ENCODE data around the gene ST3GAL4. TPM values are rescaled to one million over a fixed set of nuclear protein-coding genes. Genes with fewer than 3 reads are reported as not detected.

The ST3GAL4 gene
- total RNA-seq, 4 donors from 2014 or later: 3.4 to 12.4 (median 9.6) TPM

- DNase-seq (no peak), ATAC-seq (no peak)
- Histone ChIP-seq H3K4me3 (no peak overlapping the region), H3K36me3 (peaks cover 0 to 1% of the 10 kb centered on the region in 2 donors), H3K27ac (peak overlapping the region; percentile 70 to 84 (median 82)), H3K9me3 (no peaks in the 10 kb centered on the region), H3K27me3 (no peaks in the 10 kb centered on the region), H3K4me1 (peaks cover 26 to 28% of the 10 kb centered on the region in 2 donors)
- intact Hi-C loops (cut with DNase I; ENCODE audit: low total_unique reads) (loop anchor here (10.0 kb wide), 1 partner anchor 675 kb away; no protein-coding TSS in a partner anchor), in situ Hi-C loops (cut with MboI; ENCODE audit: low sequenced_read_pairs in 4 of 4) (loop anchor here (10.0 to 25.0 kb wide), 3 partner anchors 155 to 168 kb away; no protein-coding TSS in a partner anchor)
- TF ChIP-seq CTCF (IDR thresholded peaks at IDR 0.05 in 4 of 5, conservative IDR thresholded peaks at IDR 0.05 in 1 of 5): no peak
Measured at GRCh38 chr11:126319374-126319740, 36.1 kb upstream of the ST3GAL4 start.

GRCh38 chr11:126322996-126323395, 32.5 kb upstream of the ST3GAL4 start:
- no peaks in the 10 kb centered on the region for H3K27me3 ChIP-seq
- peaks cover 16 to 20% of the 10 kb centered on the region in 2 donors for H3K4me1 ChIP-seq
- in situ Hi-C loops (cut with MboI; ENCODE audit: low sequenced_read_pairs in 4 of 4): loop anchor here in 1 of 4 donors (25.0 kb wide), 1 partner anchor 164 kb away; no protein-coding TSS in a partner anchor
- no peak for ATAC-seq
- no peak overlapping the region for H3K4me3 ChIP-seq
- no peaks in the 10 kb centered on the region for H3K9me3 ChIP-seq
- intact Hi-C loops (cut with DNase I; ENCODE audit: low total_unique reads): no loop called here
- no peaks in the 10 kb centered on the region for H3K36me3 ChIP-seq
- DNase-seq: no peak
- no peak overlapping the region for H3K27ac ChIP-seq
- TF ChIP-seq CTCF (IDR thresholded peaks at IDR 0.05 in 4 of 5, conservative IDR thresholded peaks at IDR 0.05 in 1 of 5) (no peak), POLR2A (IDR thresholded peaks at IDR 0.05) (no peak)

DNA sequence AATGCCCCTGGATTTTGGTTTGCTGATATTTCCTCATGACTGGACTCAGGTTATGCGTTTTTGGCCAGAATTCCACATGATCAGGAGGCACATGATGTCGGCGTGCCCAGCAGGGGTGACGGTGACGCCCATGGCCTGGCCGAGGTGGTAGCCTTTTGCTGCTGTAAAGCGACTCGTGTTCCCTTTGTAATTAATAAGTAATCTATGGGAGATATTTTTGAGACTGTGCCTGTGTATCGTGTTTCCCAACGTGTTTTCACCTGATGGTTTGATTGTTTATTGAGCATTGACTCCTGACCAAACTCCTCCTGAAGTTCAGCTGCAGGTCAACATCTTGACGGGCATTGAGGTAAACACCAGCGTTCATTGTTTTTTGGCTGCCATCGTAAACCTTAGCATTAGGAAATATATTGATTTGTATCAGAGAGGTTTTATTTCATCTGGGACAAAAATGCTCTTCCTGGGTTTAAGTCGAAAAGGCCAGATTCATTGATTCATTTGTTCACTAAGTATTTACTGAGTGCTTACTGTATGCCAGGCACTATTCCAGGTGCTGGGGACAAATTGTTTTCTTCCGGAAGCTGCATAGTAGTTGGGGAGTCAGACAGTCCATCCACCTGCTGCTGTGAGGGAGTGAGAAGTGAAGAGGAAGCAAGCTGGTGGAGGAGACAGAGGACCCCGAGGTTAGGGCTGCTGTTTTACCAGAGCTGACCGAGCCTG, 28.0 kb upstream of the ST3GAL4 start:
- ATAC-seq: no peak
- in situ Hi-C loops (cut with MboI; ENCODE audit: low sequenced_read_pairs in 4 of 4): no loop called here

GRCh38 chr11:126328001-126328390, 27.5 kb upstream of the ST3GAL4 start:
- ATAC-seq: no peak
- TF ChIP-seq POLR2A (IDR thresholded peaks at IDR 0.05): no peak
- no peak for TF ChIP-seq CTCF (IDR thresholded peaks at IDR 0.05 in 4 of 5, conservative IDR thresholded peaks at IDR 0.05 in 1 of 5)
- DNase-seq: no peak

More for the DNA sequence above, 28.0 kb upstream of the ST3GAL4 start:
- Histone ChIP-seq H3K9me3 (no peaks in the 10 kb centered on the region), H3K4me1 (peaks cover 2 to 9% of the 10 kb centered on the region in 2 donors), H3K27ac (no peak overlapping the region), H3K4me3 (no peak overlapping the region), H3K27me3 (no peaks in the 10 kb centered on the region), H3K36me3 (no peaks in the 10 kb centered on the region)
- intact Hi-C loops (cut with DNase I; ENCODE audit: low total_unique reads): no loop called here
- TF ChIP-seq CTCF (IDR thresholded peaks at IDR 0.05 in 4 of 5, conservative IDR thresholded peaks at IDR 0.05 in 1 of 5): no peak
- no peak for DNase-seq

More at GRCh38 chr11:126328001-126328390, 27.5 kb upstream of the ST3GAL4 start:
- Histone ChIP-seq H3K9me3 (no peaks in the 10 kb centered on the region), H3K27me3 (no peaks in the 10 kb centered on the region), H3K4me3 (no peak overlapping the region), H3K36me3 (no peaks in the 10 kb centered on the region), H3K4me1 (peaks cover 8 to 14% of the 10 kb centered on the region in 2 donors), H3K27ac (no peak overlapping the region)
- intact Hi-C loops (cut with DNase I; ENCODE audit: low total_unique reads): no loop called here
- in situ Hi-C loops (cut with MboI; ENCODE audit: low sequenced_read_pairs in 4 of 4): no loop called here

Data from gastrocnemius medialis (tissue), 4 donors.